ENCODE measurements around the gene BACH2.

Gene BACH2

DNA sequence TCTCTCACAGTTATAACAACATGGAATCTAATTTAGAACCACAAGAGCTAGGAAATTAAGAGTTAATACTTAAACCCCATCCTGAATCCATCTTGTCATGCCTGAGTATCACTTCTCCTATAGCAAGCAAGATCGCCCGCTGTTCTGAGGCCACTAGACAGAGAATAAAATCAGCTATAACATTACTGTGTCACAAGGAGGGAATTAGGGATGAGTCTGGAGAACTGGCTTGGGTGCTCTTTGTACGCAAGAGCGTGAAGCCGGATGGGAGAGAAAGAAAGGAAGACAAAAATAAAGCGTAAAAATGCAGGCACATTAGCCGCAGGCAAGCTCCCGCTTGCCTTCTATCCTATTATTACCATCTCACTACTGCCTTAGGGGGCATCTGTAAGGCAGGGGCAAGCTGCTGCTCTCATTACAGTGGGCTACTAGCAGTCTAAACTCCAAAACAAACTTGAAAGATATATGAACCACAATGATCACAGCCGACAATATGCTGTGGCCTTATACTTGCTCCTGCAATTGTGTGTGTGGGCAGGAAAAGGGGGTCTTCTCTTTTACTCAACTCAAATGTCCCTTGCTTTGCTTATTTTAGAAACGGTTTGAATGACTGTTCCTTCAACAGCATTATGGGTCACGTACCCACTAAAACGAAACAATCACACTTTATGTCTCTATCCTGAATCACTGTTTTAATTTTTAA lies 320.5 kb downstream of the BACH2 start:
- no peak overlapping the region for H3K27ac ChIP-seq (replicated peaks)
- no peak overlapping the region for H3K4me3 ChIP-seq (replicated peaks; ENCODE audit: insufficient read depth, low read length)
- DNase-seq (ENCODE audit: low read depth in 1 of 2, low spot score in 1 of 2) = no peak
- H3K27me3 ChIP-seq (ENCODE audit: insufficient read depth, poor library complexity, severe bottlenecking) = peaks cover 18% of the 10 kb centered on the region
- TF ChIP-seq, protein P1, sequence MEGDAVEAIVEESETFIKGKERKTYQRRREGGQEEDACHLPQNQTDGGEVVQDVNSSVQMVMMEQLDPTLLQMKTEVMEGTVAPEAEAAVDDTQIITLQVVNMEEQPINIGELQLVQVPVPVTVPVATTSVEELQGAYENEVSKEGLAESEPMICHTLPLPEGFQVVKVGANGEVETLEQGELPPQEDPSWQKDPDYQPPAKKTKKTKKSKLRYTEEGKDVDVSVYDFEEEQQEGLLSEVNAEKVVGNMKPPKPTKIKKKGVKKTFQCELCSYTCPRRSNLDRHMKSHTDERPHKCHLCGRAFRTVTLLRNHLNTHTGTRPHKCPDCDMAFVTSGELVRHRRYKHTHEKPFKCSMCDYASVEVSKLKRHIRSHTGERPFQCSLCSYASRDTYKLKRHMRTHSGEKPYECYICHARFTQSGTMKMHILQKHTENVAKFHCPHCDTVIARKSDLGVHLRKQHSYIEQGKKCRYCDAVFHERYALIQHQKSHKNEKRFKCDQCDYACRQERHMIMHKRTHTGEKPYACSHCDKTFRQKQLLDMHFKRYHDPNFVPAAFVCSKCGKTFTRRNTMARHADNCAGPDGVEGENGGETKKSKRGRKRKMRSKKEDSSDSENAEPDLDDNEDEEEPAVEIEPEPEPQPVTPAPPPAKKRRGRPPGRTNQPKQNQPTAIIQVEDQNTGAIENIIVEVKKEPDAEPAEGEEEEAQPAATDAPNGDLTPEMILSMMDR (IDR thresholded peaks at IDR 0.05; ENCODE audit: insufficient read depth, low read length) = no peak
- TF ChIP-seq POLR2AphosphoS5 (IDR thresholded peaks at IDR 0.05; ENCODE audit: low read depth) = no peak
- TF ChIP-seq, protein P2, sequence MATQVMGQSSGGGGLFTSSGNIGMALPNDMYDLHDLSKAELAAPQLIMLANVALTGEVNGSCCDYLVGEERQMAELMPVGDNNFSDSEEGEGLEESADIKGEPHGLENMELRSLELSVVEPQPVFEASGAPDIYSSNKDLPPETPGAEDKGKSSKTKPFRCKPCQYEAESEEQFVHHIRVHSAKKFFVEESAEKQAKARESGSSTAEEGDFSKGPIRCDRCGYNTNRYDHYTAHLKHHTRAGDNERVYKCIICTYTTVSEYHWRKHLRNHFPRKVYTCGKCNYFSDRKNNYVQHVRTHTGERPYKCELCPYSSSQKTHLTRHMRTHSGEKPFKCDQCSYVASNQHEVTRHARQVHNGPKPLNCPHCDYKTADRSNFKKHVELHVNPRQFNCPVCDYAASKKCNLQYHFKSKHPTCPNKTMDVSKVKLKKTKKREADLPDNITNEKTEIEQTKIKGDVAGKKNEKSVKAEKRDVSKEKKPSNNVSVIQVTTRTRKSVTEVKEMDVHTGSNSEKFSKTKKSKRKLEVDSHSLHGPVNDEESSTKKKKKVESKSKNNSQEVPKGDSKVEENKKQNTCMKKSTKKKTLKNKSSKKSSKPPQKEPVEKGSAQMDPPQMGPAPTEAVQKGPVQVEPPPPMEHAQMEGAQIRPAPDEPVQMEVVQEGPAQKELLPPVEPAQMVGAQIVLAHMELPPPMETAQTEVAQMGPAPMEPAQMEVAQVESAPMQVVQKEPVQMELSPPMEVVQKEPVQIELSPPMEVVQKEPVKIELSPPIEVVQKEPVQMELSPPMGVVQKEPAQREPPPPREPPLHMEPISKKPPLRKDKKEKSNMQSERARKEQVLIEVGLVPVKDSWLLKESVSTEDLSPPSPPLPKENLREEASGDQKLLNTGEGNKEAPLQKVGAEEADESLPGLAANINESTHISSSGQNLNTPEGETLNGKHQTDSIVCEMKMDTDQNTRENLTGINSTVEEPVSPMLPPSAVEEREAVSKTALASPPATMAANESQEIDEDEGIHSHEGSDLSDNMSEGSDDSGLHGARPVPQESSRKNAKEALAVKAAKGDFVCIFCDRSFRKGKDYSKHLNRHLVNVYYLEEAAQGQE (IDR thresholded peaks at IDR 0.05; ENCODE audit: insufficient replicate concordance, low read depth) = no peak
- no peak for TF ChIP-seq GABPA (IDR thresholded peaks at IDR 0.05; ENCODE audit: low read depth)
- TF ChIP-seq SPI1 (IDR thresholded peaks at IDR 0.05; ENCODE audit: borderline replicate concordance, low read depth) = no peak

DNA sequence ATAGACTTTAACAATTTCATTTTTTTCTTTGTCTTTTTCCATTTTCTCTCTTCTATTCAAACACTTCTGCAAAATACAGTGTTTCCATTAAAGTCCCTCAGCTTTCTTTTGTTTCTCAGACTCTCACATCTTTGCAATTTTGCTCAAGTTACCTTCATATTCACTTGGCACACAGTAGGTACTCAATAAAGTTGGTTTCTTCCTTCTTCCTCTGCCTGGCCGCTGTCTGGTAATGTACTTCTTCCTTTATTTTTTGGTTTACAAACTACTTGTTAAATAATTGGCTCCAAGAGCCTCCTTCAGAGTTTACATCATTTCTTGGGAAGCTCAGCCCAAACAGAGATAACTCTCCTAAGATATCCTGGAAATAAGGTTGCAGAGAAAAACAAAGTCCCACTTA lies 321.3 kb downstream of the BACH2 start:
- H3K4me3 ChIP-seq (replicated peaks; ENCODE audit: insufficient read depth, low read length) = no peak overlapping the region
- no peak for DNase-seq (ENCODE audit: low read depth in 1 of 2, low spot score in 1 of 2)
- TF ChIP-seq, protein P2 (IDR thresholded peaks at IDR 0.05; ENCODE audit: insufficient replicate concordance, low read depth) = no peak
- TF ChIP-seq, protein P1 (IDR thresholded peaks at IDR 0.05; ENCODE audit: insufficient read depth, low read length) = no peak
- TF ChIP-seq SPI1 (IDR thresholded peaks at IDR 0.05; ENCODE audit: borderline replicate concordance, low read depth) (no peak), GABPA (IDR thresholded peaks at IDR 0.05; ENCODE audit: low read depth) (no peak), POLR2AphosphoS5 (IDR thresholded peaks at IDR 0.05; ENCODE audit: low read depth) (no peak)
- peaks cover 18% of the 10 kb centered on the region for H3K27me3 ChIP-seq (ENCODE audit: insufficient read depth, poor library complexity, severe bottlenecking)
- no peak overlapping the region for H3K27ac ChIP-seq (replicated peaks)

DNA sequence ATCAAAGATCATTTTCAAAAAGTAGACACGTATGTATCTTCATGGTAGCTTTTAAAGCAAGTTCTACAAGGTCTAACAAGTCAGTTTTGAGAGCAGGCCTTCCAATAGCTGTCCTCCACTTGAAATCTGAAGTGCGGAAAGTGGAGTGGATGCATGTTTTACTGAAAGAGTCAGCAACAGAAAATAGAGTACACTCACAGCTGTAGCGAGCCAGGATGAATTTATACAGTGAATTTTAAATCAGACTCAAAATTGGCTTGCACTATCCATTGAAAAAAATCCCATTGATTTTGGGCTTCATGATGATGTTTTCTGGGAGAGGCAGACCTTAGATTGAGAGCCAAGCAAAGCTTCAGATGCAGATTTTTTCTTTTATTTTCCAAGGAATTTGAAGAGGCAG lies 321.8 kb downstream of the BACH2 start:
- no peak overlapping the region for H3K4me3 ChIP-seq (replicated peaks; ENCODE audit: insufficient read depth, low read length)
- H3K27ac ChIP-seq (replicated peaks) = no peak overlapping the region
- DNase-seq (ENCODE audit: low read depth in 1 of 2, low spot score in 1 of 2) = no peak
- peaks cover 18% of the 10 kb centered on the region for H3K27me3 ChIP-seq (ENCODE audit: insufficient read depth, poor library complexity, severe bottlenecking)
- TF ChIP-seq, protein P2 (IDR thresholded peaks at IDR 0.05; ENCODE audit: insufficient replicate concordance, low read depth) = no peak
- TF ChIP-seq SPI1 (IDR thresholded peaks at IDR 0.05; ENCODE audit: borderline replicate concordance, low read depth) (no peak), GABPA (IDR thresholded peaks at IDR 0.05; ENCODE audit: low read depth) (no peak), POLR2AphosphoS5 (IDR thresholded peaks at IDR 0.05; ENCODE audit: low read depth) (no peak)
